Heart right ventricle (tissue), 16 donors: ENCODE results near the gene CXCL10. TPM values are rescaled to one million over a fixed set of nuclear protein-coding genes. Genes with fewer than 3 reads are reported as not detected.

Experiments used
- ATAC-seq, 8 donors: fragments of 200-7000 bp; cut with Tn5 transposase; one replicate each; pipeline ENCODE4 v1.9.1; 2020; ENCODE audit warnings: mild to moderate bottlenecking in 8 of 8, moderate library complexity in 8 of 8, moderate number of reproducible peaks in 1 of 8
- DNase-seq, 2 donors: peaks; one replicate each; pipeline ENCODE4 v3.0.0-alpha.2; 2020
- H3K27ac ChIP-seq, 10 donors: fragments of 200-600 bp; sonication (generic) in 2 of 10; one replicate each; pipeline versions ENCODE4 v1.5.0 to v1.8.0; 2020 to 2022; ENCODE audit warnings: mild to moderate bottlenecking in 3 of 10
- H3K27me3 ChIP-seq, 7 donors: fragments of 200-600 bp; one replicate each; pipeline ENCODE4 v1.8.0; 2021 to 2022; ENCODE audit warnings: mild to moderate bottlenecking in 2 of 7
- H3K36me3 ChIP-seq, 9 donors: fragments of 200-600 bp; sonication (generic) in 1 of 9; one replicate each; pipeline versions ENCODE4 v1.5.0 to v1.8.0; 2020 to 2022; ENCODE audit warnings: mild to moderate bottlenecking in 2 of 9
- H3K4me1 ChIP-seq, 9 donors: fragments of 200-600 bp; sonication (generic) in 1 of 9; one replicate each; pipeline versions ENCODE4 v1.5.0 to v1.8.0; 2020 to 2022; ENCODE audit warnings: mild to moderate bottlenecking in 4 of 9
- H3K4me3 ChIP-seq, 10 donors: fragments of 200-600 bp; sonication (generic) in 2 of 10; one replicate each; pipeline versions ENCODE4 v1.5.0 to v1.8.0; 2020 to 2022; ENCODE audit warnings: mild to moderate bottlenecking in 7 of 10, moderate library complexity in 2 of 10
- H3K9me3 ChIP-seq, 11 donors: fragments of 200-600 bp in 10 of 11; sonication (generic) in 2 of 11; one replicate each; pipeline versions ENCODE4 v1.5.0 to v1.8.0; 2013 to 2022; ENCODE audit warnings: mild to moderate bottlenecking in 2 of 11, control low read depth in 1 of 11, moderate library complexity in 1 of 11
- CTCF ChIP-seq, 9 donors: fragments of 200-600 bp; sonication (generic) in 2 of 9; IDR thresholded peaks; one replicate each; pipeline versions ENCODE4 v1.5.0 to v1.8.0; 2021 to 2022; ENCODE audit warnings: antibody characterized with exemption in 9 of 9, mild to moderate bottlenecking in 5 of 9, moderate library complexity in 1 of 9
- WGBS, 2 donors: extraction: QIAGEN DNeasy Blood & Tissue Kit; methylation state at CpG; one replicate each; pipeline ENCODE4 v1.1.7; 2013; ENCODE audit warnings: inconsistent platforms in 1 of 2; 5-methylcytosine and 5-hydroxymethylcytosine counted together
- intact Hi-C, 10 donors: fragments of 100-400 bp; cut with DNase I; formaldehyde crosslinking; loops; one replicate each; pipeline versions ENCODE4 v1.11.1 to v1.14.2; 2022
- polyA plus RNA-seq, 2 donors: library from polyadenylated mRNA; stranded (reverse); fragments of 200-250 nt; gene quantifications; one replicate each; pipeline ENCODE4 v1.2.3, GENCODE V29; 2013
- total RNA-seq, 10 donors: library from RNA; stranded (reverse); fragmentation: NEBNext Ultra II Directional in 3 of 10; extraction: Animal tissue kit (Norgen Biotek cat#: 25700) in 3 of 10; gene quantifications; one replicate each; pipeline versions ENCODE4 v1.2.1 to v1.2.4, GENCODE V29; 2021 to 2023
- donor health status: Arrhythmogenic right ventricular cardiomyopathy.
- donor health status: ischemic (EF 13 %, LVEDD 7.1; RV severe dilation, severe dysfunction).
- donor health status: healthy with polysubstance abuse.
- donor health status: DM: no; HTN: yes; CAD: no.
- donor health status: DM: no; HTN: no; CAD: no.
- donor health status: ischemic (EF 25% LVEDD 6.9; RV normal size, moderate dysfunction).
- donor health status: ischemic (EF 25% LVEDD 5.7; RV mildly dilated, moderate dysfunction).
- donor health status: healthy.
- donor health status: DM: yes; HTN: yes; CAD: no.
- donor health status: Ischemic cardiomyopathy.
- donor health status: ischemic (EF 35%, LVEDD 5.7; RV mildly dilated, moderate dysfunction).
- donor health status: nonischemic (EF 11% LVEDD 7.7; RV severe dilation, severe dysfunction).
- donor health status: DM: yes; HTN: yes; CAD: no.
- donor health status: PGD.
- donor health status: ischemic (EF 29% LVEDD 5.4; RV normal size, mild dysfunction).
- donor health status: nonischemic (EF 23%, LVEDD 6.1; RV moderate dilation, normal function).

Gene CXCL10
- total and polyA plus RNA-seq, 12 donors: 0.14 to 191 (median 0.86) TPM; not detected in 2

DNA sequence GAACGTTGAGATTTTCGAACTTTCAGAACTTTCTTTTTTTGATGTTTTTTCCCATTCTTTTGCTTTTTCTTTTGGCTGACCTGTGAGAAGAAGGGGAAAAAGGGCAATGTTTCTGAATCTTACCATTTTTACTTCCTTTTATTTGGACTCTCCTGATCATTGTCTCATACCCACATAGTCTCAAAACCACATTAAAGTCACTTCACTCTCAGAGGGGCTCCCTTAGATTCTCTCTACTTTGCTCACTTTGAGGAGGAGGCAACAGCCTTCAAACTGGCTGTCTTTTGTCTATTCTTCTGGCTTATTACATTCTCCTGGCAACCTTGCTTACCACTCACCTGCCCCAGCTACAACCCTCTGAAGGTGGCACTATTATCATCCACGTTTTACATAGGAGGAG, 19.7 kb downstream of the CXCL10 start:
- Histone ChIP-seq H3K4me1 (peaks cover 0 to 22% (median 8%) of the 10 kb centered on the region in 9 donors), H3K4me3 (no peak overlapping the region), H3K9me3 (no peaks in the 10 kb centered on the region), H3K36me3 (no peaks in the 10 kb centered on the region), H3K27me3 (no peaks in the 10 kb centered on the region), H3K27ac (peak overlapping the region in 6 of 10 donors; percentile 31 to 75 (median 42))
- DNase-seq: no peak
- ATAC-seq: no peak
- 88 to 89% methylated on average over 3 of the region's 3 CpGs for WGBS, 2 donors
- no peak for TF ChIP-seq CTCF (IDR thresholded peaks at IDR 0.05)
- intact Hi-C loops: loop anchor here in 1 of 10 donors (2.0 kb wide), 1 partner anchor 63 kb away; no protein-coding TSS in a partner anchor

DNA sequence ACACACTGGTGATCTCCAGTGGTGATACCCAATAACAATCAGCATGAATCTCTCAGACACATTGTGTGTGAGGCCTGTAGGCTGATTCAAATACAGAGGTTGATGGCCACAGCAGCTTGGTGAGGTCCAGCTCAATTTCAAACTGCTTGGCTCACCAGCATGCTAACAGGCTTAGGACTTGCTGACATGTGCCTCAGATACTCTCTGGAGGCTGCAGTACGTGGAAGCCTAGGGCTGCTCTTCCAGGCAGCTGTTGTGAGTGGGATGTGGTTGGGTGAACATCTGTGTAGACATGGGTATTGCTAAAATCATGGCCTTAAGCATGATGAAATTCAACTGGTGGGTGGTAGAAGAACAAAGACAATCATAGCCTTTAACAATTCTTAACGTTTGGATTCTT, 20.3 kb downstream of the CXCL10 start:
- no peak for TF ChIP-seq CTCF (IDR thresholded peaks at IDR 0.05)

GRCh38 chr4:76002176-76002575, 21.1 kb downstream of the CXCL10 start:
- no peaks in the 10 kb centered on the region for H3K9me3 ChIP-seq
- H3K4me1 ChIP-seq: peaks cover 0 to 22% (median 8%) of the 10 kb centered on the region in 9 donors
- no peak for DNase-seq
- peak; percentile 61 to 89 (median 80) for ATAC-seq
- no peak overlapping the region for H3K4me3 ChIP-seq
- H3K27me3 ChIP-seq: no peaks in the 10 kb centered on the region
- intact Hi-C loops: loop anchor here in 1 of 10 donors (2.0 kb wide), 1 partner anchor 65 kb away; no protein-coding TSS in a partner anchor
- no peak for TF ChIP-seq CTCF (IDR thresholded peaks at IDR 0.05)
- peak overlapping the region in 7 of 10 donors; percentile 21 to 75 (median 59) for H3K27ac ChIP-seq
- no peaks in the 10 kb centered on the region for H3K36me3 ChIP-seq
- 58 to 63% methylated on average over 4 of the region's 4 CpGs for WGBS, 2 donors

More for the DNA sequence above, 20.3 kb downstream of the CXCL10 start:
- Histone ChIP-seq H3K4me1 (peaks cover 0 to 22% (median 8%) of the 10 kb centered on the region in 9 donors), H3K27ac (peak overlapping the region in 7 of 10 donors; percentile 40 to 75 (median 59)), H3K36me3 (no peaks in the 10 kb centered on the region), H3K27me3 (no peaks in the 10 kb centered on the region), H3K4me3 (no peak overlapping the region), H3K9me3 (no peaks in the 10 kb centered on the region)
- peak; percentile 77 to 90 (median 83) for ATAC-seq
- 66 to 73% methylated on average over 2 of the region's 2 CpGs for WGBS, 2 donors
- peak in 1 of 2 donors; percentile 36 for DNase-seq
- intact Hi-C loops: loop anchor here in 1 of 10 donors (2.0 kb wide), 1 partner anchor 64 kb away; no protein-coding TSS in a partner anchor

DNA sequence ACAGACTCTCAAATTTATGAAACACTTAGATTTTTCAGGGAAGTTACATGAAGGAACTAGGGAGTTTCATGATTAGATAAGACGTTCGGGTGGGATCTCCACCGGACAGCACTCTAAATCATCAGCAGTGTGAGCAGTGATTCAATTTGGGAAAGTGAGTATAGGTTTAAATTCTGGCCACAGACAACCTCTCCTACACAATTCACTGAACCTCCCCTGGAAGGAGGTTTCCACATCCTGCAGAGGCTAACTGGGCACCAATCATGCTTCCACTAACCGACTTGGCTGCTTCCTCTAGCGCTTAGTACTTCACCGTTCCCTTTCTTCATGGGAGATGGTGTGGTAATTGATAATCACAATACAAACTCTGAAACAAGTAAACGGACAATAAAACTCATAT, 21.6 kb downstream of the CXCL10 start:
- 58 to 73% methylated on average over 7 of the region's 7 CpGs for WGBS, 2 donors
- no peaks in the 10 kb centered on the region for H3K9me3 ChIP-seq
- peaks cover 0 to 22% (median 8%) of the 10 kb centered on the region in 9 donors for H3K4me1 ChIP-seq
- ATAC-seq: peak in 2 of 8 donors; percentile 37 to 38
- H3K27ac ChIP-seq: peak overlapping the region in 6 of 10 donors; percentile 21 to 75 (median 59)
- intact Hi-C loops: loop anchor here in 1 of 10 donors (2.0 kb wide), 1 partner anchor 65 kb away; no protein-coding TSS in a partner anchor
- no peak for TF ChIP-seq CTCF (IDR thresholded peaks at IDR 0.05)
- no peak for DNase-seq
- H3K36me3 ChIP-seq: no peaks in the 10 kb centered on the region
- H3K27me3 ChIP-seq: no peaks in the 10 kb centered on the region
- no peak overlapping the region for H3K4me3 ChIP-seq
